ENCODE measurements around the gene ABCC6.
"Not testable (repeated sequence)": the region's sequence is repeated elsewhere in the genome, so short reads cannot be mapped to it uniquely, and the experiment has no call there.

DNA sequence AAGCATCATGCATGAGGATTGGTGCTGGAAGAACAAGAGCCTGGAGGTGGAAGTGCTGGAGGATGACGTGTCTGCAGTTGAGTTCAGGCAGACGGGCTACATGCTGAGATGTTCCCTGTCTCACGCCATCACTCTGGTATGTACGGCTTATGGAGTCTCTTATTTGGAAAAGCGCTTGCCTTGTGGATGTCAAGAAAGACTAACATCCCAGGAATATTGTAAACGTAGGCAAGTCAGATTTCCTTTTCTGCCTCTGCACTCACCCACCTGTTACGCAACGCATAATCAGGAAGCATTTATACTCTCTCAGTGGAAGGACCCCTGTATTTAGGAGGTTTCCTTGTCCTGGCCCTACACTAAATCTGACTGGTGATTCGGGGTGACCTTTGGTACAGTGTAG, 41.8 kb upstream of the ABCC6 start:
- TF ChIP-seq, protein P1, sequence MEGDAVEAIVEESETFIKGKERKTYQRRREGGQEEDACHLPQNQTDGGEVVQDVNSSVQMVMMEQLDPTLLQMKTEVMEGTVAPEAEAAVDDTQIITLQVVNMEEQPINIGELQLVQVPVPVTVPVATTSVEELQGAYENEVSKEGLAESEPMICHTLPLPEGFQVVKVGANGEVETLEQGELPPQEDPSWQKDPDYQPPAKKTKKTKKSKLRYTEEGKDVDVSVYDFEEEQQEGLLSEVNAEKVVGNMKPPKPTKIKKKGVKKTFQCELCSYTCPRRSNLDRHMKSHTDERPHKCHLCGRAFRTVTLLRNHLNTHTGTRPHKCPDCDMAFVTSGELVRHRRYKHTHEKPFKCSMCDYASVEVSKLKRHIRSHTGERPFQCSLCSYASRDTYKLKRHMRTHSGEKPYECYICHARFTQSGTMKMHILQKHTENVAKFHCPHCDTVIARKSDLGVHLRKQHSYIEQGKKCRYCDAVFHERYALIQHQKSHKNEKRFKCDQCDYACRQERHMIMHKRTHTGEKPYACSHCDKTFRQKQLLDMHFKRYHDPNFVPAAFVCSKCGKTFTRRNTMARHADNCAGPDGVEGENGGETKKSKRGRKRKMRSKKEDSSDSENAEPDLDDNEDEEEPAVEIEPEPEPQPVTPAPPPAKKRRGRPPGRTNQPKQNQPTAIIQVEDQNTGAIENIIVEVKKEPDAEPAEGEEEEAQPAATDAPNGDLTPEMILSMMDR (IDR thresholded peaks at IDR 0.05) = not testable (repeated sequence)
- not testable (repeated sequence) for TF ChIP-seq POLR2A (IDR thresholded peaks at IDR 0.05)
